ENCODE results near the gene MYO1H. TPM values are rescaled to one million over a fixed set of nuclear protein-coding genes. Genes with fewer than 3 reads are reported as not detected.

The MYO1H gene
- total and polyA plus RNA-seq, 2 of the 13 experiments (the other 11 are each of a cell fraction or from before 2014, with no cell fraction given) = not detected

GRCh38 chr12:109331301-109331952 is 16.3 kb upstream of the MYO1H start:
- DNase-seq (ENCODE audit: low spot score) = no peak
- TF ChIP-seq RBFOX2 (IDR thresholded peaks at IDR 0.05; ENCODE audit: low read depth, low read length) = no peak
- Histone ChIP-seq H3K79me2 (ENCODE audit: insufficient read depth, low read length) (no peaks in the 10 kb centered on the region), H3K9me3 (ENCODE audit: low read length) (no peaks in the 10 kb centered on the region), H3K4me2 (ENCODE audit: low read depth, low read length) (no peak overlapping the region), H3K27ac (ENCODE audit: extremely low read length, insufficient read depth, low read length) (no peak overlapping the region), H3K4me3 (replicated peaks in 1 of 3; ENCODE audit: insufficient read depth in 1 of 3, low read depth in 2 of 3, low read length in 3 of 3) (no peak overlapping the region), H3K27me3 (ENCODE audit: control insufficient read depth in 1 of 2, insufficient read depth in 2 of 2, low read length in 2 of 2) (peaks cover 0 to 13% of the 10 kb centered on the region in 2 experiments; a peak in 1 of 5 replicates), H3K4me1 (ENCODE audit: insufficient read depth, low read length) (0 out of 2 replicates have a peak, but pooled peaks cover 5% of the 10 kb centered on the region), H3K9ac (ENCODE audit: insufficient read depth, low read depth, low read length) (no peak overlapping the region), H3K36me3 (replicated peaks in 1 of 2; ENCODE audit: control insufficient read depth in 1 of 2, insufficient read depth in 2 of 2, low read length in 2 of 2) (no peaks in the 10 kb centered on the region), H4K20me1 (ENCODE audit: insufficient read depth, low read length) (no peaks in the 10 kb centered on the region), H2AFZ (ENCODE audit: low read length) (no peak overlapping the region)
- POLR2A ChIA-PET = no interaction called here
- no TSS peak for BruUV-seq (replicated peaks)
- CTCF ChIA-PET (ENCODE audit: low intra/inter-chr PET ratio, low total read pairs) = no interaction called here
- intact Hi-C loops (cut with micrococcal nuclease; ENCODE audit: unreplicated experiment) = no loop called here
- WGBS (ENCODE audit: low lambda C conversion rate) = 15% methylated on average over 7 of the region's 7 CpGs
- FAIRE-seq = no peak
- ATAC-seq = no peak
- in situ Hi-C loops (cut with HindIII; ENCODE audit: extremely low pct_ligation_motif_present, low pct_unique_long_range_greater_than_20kb) = no loop called here

GRCh38 chr12:109334887-109335286 is 12.8 kb upstream of the MYO1H start:
- Histone ChIP-seq H3K27ac (ENCODE audit: extremely low read length, insufficient read depth, low read length) (no peak overlapping the region), H2AFZ (ENCODE audit: low read length) (no peak overlapping the region), H3K9me3 (ENCODE audit: low read length) (no peaks in the 10 kb centered on the region), H3K79me2 (ENCODE audit: insufficient read depth, low read length) (no peaks in the 10 kb centered on the region), H4K20me1 (ENCODE audit: insufficient read depth, low read length) (no peaks in the 10 kb centered on the region), H3K36me3 (replicated peaks in 1 of 2; ENCODE audit: control insufficient read depth in 1 of 2, insufficient read depth in 2 of 2, low read length in 2 of 2) (no peaks in the 10 kb centered on the region), H3K4me3 (replicated peaks in 1 of 3; ENCODE audit: insufficient read depth in 1 of 3, low read depth in 2 of 3, low read length in 3 of 3) (no peak overlapping the region), H3K27me3 (ENCODE audit: control insufficient read depth in 1 of 2, insufficient read depth in 2 of 2, low read length in 2 of 2) (peaks cover 0 to 7% of the 10 kb centered on the region in 2 experiments; a peak in 1 of 5 replicates), H3K9ac (ENCODE audit: insufficient read depth, low read depth, low read length) (no peak overlapping the region), H3K4me2 (ENCODE audit: low read depth, low read length) (no peak overlapping the region), H3K4me1 (ENCODE audit: insufficient read depth, low read length) (0 out of 2 replicates have a peak, but pooled peaks cover 5% of the 10 kb centered on the region)
- intact Hi-C loops (cut with micrococcal nuclease; ENCODE audit: unreplicated experiment) = no loop called here
- WGBS (ENCODE audit: low lambda C conversion rate) = 5% methylated on average over 2 of the region's 2 CpGs
- TF ChIP-seq PHF5A (CRISPR knock-in tag; IDR thresholded peaks at IDR 0.05; ENCODE audit: low read depth, unreplicated experiment) (no peak), ZNF564 (CRISPR knock-in tag; IDR thresholded peaks at IDR 0.05) (no peak), KDM6A (CRISPR knock-in tag; IDR thresholded peaks at IDR 0.05; ENCODE audit: low read depth) (no peak), ZNF556 (CRISPR knock-in tag; IDR thresholded peaks at IDR 0.05; ENCODE audit: borderline replicate concordance) (no peak), IRF2 (CRISPR knock-in tag; IDR thresholded peaks at IDR 0.05) (no peak), CEBPZ (IDR thresholded peaks at IDR 0.05; ENCODE audit: low read length) (no peak), MAFK (conservative IDR thresholded peaks at IDR 0.05 in 1 of 2, IDR thresholded peaks at IDR 0.05 in 1 of 2; ENCODE audit: low read length in 2 of 2) (no peak)
- no peak for DNase-seq (ENCODE audit: low spot score)
- FAIRE-seq = no peak
- in situ Hi-C loops (cut with HindIII; ENCODE audit: extremely low pct_ligation_motif_present, low pct_unique_long_range_greater_than_20kb) = no loop called here
- POLR2A ChIA-PET = no interaction called here
- ATAC-seq = no peak
- CTCF ChIA-PET (ENCODE audit: low intra/inter-chr PET ratio, low total read pairs) = no interaction called here
- no TSS peak for BruUV-seq (replicated peaks)

Measured in HepG2 (cell line).